HK-2 (cell line): Measurements from ENCODE around the gene DBF4B.

Experiments
- DNase-seq: peaks from one replicate; pipeline ENCODE4 v3.0.0-alpha.2; 2018; ENCODE audit not compliant: unreplicated experiment

The DBF4B gene

DNA sequence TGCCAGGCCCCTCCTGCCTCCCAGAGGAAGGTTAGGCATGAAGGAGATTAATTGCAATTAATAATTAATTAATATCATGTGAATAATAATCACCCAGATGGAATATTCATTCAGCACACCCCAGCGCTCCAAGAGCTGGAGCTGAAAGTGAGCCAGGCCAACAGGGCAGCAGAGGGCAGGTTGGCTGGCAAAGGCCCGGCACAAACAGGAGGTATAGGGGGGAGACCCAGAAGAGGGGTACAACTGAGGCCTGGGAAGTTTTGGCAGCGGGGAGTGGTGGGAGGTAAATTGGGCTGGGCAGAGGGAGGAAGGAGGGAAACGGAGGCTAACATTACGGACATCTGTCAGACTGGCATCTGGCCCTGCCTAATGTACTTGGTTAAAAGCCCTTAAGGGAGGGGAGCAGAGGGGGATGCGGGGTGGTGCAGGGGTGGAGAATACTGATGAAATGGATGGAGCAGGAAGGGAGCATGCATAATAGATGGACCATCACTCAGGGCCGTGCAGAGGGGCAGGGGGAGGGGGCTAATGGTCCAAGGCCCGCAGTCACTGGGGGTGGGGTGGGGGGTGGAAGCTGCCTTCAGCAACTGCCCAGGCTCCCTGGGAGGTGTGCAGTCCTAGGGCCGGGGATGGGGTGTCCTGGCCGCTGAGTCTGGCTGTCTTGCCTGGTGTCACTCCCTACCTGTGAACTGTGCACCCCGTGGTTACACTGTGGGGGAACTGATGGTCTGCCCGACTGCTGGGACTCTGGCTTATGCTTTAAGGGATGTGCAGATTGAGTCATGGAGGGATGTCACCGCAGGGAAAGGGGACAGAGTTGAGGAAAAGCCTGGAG, 52.2 kb downstream of the DBF4B start:
- DNase-seq: no peak

DNA sequence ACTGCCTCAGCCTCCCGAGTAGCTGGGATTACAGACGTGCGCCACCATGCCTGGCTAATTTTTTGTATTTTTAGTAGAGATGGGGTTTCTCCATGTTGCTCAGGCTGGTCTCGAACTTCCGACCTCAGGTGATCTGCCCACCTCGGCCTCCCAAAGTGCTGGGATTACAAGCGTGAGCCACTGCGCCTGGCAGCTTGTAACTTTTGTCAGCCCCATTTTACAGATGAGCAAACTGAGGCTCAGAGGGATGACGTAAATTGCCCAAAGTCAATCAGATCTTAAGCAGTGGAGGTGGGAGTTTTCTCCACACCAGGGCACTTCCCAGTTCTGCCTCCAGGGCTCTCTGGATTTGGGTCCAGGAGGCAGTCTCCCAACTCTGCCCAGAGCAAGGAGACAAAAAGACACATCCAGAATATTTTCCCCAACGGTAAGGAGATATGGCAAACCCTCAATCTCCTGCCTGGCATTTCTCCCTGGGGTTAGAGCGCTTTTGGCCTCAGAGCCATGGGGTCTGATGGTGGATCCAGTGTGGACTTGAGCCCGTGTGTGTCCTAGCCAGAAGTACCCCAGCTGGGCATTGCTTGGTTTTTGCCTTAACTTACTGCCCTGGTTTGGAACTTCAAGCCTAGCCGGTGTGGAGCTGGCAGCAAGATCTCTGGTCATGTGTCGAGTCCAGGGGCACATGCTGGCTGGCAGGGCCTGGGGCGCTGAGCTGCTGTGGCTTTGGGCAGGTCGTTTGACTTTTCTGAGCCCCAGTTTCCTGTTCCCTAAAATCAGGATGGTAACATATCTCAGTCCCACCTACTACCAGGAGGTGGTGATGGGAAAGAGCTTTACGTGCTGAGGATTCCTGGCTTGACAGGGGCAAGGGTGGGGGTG, 53.7 kb downstream of the DBF4B start:
- DNase-seq: no peak

DNA sequence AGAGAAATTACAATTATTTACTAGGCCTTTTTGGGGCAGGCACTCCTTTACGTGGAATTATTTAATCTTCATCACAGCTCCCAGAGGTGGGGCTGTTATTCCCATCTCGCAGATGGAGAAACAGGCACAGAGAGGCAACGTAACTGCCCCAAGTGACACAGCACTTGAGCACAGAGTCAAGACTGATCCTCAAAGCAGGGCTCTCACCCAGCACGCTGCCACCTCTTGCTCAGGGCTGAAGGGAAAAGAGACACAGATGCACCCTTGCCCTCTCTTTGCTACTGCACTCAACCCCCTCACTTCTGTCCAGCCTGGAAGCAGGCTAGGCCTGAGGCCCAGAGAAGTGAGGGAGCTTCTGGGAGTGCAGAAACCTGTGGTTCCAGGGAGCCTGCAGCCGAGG, 54.7 kb downstream of the DBF4B start:
- no peak for DNase-seq

DNA sequence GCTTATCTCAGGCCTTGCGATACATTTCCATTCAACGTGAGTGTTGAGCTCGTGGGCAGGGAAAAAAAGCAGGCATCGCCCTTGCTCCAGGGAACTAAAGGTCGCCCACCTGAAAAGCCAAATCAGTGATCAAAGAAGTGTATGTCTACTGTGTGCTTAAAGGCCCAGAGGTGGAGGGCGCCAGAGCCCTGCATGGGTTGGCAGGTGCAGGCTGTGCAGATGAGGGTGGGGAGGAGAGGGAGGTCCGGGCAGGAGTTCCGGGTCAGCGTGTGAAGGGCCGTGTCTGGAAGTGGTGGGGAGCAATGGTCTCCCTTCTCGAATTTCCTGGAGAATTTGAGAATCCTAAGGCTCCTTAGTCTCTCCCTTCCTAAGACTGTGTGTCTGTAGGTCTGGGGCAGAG, 57.5 kb downstream of the DBF4B start:
- DNase-seq: no peak

DNA sequence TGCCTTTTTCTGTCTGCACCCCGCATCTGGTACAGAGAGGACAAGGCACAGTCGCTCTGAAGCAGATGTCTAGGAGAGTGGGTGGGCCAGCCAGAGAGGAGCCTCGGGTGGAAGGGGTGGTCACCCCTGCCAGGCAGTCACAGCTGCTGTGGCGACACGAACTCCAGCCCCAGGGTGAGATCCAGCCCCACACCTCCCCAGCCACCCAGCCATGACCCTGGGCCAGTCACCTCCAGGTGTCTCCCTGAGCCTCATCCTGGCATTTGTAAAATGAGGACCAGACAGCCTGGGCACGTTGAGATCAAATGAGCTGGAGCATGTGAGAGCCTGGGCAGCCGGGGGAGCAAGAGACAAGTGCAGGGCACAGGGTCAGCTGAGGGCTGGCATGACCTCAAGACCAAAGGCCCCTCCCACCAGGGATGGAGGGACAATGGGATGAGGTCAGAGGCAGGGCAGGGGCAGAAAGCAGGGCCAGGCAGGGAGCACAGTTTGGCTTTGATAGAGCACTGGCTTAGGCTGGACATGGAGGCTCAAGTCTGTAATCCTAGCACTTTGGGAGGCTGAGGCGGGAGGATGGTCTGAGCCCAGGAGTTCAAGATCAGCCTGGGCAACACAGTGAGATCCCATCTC, 58.1 kb downstream of the DBF4B start:
- DNase-seq: no peak

DNA sequence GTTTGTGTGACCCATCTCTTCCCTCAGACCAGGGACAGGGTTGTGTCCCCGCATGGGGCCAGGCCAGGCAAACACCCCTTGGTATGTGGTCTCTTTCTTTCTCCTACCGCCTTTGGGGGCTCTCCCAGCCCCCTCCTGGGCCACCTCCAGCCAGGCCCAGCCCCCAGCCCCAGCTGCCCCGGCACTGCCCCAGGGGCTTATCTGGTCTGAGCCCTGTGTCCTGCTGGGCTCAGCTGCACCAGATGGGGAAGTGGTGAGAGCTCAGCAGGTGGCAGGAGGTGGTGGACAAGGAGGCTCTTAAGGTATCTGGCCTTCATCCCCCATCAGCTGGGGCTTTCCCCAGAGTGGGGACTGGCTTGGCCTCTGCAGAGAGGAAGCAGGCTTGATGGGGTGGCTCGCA, 59.0 kb downstream of the DBF4B start:
- no peak for DNase-seq

DNA sequence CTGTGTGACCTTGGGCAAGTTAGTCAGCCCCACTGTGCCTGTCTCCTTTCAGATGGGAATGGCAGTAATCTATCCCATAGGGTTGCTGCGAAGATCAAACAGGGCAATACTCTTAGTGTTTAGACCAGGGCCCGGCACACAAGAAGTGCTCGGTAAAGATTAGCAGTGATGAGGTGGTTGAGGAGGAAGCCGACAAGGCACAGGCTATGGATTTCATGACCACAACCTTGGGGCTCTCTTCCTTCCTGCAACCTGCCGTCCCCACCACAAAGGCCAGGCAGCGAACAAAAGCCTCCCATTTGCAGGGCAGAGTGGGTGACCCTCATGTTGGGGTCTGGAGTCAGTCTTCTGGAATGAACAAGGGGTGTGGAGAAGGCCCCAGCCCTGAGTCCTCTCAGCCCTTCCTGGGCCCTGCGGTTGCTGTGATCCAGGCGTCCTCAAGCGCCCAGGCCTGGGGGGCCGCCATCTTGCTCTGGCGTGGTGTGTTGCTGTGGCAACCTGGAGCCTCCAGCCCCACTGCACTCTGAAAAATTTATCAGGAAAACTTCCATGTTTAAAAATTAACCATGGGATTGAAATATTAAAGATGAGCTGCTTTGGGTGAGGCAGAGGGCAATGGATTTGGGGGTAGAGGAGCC, 60.2 kb downstream of the DBF4B start:
- no peak for DNase-seq

DNA sequence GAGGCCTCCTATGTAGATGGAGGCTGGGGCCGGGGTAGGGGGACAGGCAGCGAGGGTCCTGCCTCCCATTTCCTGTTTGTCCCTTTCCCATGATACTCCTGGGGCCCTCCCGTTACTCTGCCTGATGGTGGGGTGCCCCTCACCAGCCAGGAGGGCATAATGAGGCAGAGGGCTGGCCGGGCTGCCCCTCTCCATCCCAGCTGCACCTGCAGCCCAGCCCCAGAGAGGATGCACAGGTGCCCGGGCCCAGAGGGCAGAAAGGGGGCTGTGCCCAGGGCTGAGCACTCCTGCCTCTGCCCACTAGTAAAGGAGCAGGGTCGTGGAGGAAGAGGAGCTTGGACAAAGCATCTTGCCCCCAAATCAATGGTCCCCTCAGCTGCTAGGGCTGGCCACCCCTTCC, 60.8 kb downstream of the DBF4B start:
- no peak for DNase-seq

DNA sequence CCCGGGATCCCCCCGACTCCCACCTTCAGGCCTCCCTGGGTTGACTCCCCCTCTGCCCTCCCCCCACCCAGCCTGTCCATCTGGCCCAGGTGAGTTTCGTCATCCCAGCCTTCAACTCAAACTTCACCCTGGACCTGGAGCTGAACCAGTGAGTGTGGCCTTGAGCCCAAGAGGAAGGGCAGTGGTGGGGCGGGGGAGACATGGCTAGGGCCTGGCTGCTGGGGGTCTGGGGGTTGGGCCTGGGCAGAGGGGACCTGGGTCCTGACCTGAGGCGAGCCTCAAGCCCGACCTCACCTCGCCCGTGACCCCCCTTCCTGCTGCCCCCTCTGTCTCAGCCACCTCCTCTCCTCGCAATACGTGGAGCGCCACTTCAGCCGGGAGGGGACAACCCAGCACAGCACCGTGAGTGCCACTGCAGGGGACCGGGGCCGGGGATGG, 61.2 kb downstream of the DBF4B start:
- DNase-seq: no peak

DNA sequence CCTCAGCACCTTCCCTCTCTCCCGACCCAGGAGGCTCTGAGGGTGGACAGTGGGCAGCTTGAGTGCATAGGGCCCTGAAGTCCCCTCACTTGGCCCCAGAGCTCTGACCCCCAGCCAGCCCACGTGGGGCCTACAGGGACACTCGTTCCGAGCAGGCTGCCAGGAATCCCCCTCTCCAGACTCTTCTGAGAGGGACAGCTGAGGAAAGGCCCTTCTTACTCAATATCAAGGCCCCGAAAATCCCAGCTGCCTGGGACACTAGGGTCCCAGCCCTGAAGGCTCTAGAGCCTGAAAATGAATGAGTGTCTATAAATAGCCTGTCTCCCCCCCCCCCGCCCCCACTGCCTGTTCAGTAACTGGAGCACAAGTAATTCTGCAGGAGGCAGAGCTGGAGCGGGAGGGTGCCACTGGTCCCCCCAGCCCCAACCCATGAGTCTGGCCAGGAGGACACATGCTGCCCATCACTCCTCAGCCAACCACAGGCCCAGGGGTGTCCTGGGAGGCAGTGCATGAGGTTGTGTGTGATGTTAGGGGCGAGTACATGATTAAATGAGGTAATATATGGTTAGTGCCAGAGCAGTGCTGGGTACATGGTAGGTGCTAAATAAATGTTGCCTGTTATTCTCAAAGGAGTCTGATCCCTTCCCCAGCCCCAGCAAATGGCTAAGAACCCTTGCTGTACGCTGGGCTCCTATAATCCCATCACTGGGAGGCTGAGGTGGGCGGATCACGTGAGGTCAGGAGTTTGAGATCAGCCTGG, 61.9 kb downstream of the DBF4B start:
- DNase-seq: no peak

DNA sequence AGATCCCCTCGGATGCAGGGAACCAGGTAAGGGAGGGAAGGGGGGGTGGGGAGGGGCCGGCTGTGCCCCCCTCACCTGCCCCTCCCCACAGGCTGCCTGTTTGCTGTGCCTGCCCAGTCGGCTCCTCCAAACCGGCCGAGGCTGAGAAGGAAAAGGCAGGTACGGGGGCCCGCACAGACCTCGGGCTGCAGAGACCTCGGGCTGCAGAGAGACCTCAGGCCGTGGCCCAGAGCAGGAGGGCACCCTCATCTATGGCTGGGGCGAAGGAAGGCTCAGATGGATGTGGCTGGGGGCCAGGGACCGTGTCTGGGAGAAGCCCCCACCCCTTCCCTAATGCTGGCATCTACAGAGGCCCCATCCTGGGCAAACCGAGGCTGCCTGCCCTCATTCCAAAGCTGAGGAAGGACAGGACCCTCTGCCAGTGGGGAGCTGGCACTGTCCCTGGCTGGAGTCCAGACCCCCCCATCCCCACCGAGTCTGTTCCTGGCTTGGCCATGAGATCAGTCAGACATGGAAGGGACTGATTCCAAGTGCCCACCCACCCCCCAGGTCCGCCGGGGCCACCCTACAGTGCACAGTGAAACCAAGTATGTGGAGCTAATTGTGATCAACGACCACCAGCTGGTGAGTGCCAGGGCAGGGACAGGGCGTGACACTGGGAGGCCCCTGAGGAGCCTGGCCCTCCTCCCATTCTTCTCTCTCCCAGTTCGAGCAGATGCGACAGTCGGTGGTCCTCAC, 64.0 kb downstream of the DBF4B start:
- no peak for DNase-seq

DNA sequence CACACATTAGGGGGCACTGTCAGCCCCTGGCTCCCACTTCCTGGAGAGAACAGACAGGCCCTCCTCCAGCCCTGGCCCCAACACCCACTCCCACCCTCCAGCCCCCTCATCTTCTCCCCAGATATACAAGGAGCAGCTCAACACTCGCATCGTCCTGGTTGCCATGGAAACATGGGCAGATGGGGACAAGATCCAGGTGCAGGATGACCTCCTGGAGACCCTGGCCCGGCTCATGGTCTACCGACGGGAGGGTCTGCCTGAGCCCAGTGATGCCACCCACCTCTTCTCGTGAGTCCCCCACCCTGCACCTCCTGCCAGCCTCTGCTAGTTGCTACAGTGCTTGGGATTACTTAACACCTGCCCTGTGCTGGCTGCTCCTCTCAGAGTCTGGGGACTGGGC, 64.7 kb downstream of the DBF4B start:
- DNase-seq: no peak

DNA sequence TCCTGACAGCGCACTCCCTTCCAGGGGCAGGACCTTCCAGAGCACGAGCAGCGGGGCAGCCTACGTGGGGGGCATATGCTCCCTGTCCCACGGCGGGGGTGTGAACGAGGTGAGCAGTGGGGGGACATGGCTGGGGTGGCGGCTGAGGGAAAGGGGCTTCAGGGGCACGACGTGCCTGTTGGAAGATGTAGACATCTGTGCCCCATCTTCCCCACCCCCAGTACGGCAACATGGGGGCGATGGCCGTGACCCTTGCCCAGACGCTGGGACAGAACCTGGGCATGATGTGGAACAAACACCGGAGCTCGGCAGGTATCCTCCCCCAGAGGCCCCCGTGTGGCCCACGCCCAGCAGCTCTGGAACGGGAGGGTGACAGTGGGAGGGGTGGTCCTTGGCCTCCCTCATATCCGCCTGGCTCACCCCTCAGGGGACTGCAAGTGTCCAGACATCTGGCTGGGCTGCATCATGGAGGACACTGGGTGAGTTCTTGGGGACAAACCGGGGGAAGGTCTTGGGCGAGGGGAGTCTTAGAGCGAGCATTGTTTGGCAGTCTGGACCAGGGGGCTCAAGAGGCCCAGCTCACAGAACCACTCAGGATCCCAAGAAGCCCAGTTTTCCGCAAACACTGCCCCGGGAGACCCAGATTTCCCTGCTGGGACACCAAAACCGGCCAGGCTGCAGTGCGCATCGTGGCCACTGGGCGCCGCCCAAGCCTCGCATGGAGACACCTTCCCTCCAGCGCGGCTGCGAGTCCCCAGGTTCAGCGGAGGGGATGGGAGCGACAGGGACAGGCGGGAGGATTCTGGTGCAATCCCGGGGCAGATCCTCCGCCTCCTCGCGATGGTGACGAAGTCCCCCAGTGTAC, 66.0 kb downstream of the DBF4B start:
- peak; percentile 91 for DNase-seq

DNA sequence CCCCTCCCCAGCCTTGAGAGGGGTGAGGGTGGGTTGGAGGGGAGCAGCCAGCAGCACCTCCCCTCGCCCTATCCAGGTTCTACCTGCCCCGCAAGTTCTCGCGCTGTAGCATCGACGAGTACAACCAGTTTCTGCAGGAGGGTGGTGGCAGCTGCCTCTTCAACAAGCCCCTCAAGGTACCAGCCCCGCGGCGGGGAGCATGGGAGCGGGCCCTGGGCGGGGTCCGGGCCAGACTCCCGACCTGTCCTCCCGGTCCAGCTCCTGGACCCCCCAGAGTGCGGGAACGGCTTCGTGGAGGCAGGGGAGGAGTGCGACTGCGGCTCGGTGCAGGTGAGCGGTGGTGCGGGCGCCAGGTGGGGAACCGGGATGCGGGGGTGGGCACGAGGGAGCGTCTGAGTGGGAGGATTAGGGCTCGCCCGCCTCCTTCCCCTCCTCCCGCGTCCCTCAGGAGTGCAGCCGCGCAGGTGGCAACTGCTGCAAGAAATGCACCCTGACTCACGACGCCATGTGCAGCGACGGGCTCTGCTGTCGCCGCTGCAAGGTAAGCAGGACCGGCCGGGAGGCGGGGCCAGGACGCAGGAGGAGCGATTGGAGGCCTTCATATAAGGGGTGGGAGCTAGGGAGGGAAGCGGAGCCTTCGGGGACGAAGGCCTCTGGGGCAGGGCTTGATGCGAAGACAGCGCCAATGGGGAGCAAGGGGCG, 66.8 kb downstream of the DBF4B start:
- peak; percentile 99 for DNase-seq

DNA sequence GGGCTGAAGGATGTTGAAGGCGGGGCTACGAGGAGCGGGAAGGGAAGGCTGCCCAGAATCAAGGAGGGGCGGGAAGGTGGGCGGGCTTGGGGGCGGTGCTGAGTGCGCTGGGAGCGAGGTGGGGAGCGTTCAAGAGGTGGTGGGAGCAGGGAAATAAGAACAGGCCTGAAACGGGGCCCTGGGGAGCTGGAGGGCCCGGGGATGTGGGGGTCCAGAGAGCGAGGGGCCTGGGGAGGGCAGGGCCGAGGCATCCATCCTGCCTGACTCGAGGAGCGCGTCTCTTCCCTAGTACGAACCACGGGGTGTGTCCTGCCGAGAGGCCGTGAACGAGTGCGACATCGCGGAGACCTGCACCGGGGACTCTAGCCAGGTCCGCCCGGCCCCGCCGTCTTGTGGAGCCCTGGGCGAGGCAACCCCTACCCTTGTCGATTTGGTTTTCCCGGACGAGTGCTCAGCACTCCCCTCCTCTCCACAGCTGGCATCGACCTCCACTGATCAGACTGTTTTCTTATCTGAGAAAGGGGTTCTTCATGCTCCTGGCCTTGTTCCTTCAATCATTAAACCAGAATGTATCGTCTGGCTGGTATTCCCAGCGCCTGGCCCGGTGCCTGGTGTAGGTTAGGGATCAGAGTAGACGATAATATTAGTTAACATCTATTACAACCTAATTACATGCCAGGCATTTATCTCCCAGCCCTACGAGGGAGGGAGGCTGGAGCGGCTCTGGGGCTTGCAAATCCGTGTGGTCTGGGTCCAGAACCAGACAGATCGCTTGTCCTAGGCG, 67.6 kb downstream of the DBF4B start:
- no peak for DNase-seq

DNA sequence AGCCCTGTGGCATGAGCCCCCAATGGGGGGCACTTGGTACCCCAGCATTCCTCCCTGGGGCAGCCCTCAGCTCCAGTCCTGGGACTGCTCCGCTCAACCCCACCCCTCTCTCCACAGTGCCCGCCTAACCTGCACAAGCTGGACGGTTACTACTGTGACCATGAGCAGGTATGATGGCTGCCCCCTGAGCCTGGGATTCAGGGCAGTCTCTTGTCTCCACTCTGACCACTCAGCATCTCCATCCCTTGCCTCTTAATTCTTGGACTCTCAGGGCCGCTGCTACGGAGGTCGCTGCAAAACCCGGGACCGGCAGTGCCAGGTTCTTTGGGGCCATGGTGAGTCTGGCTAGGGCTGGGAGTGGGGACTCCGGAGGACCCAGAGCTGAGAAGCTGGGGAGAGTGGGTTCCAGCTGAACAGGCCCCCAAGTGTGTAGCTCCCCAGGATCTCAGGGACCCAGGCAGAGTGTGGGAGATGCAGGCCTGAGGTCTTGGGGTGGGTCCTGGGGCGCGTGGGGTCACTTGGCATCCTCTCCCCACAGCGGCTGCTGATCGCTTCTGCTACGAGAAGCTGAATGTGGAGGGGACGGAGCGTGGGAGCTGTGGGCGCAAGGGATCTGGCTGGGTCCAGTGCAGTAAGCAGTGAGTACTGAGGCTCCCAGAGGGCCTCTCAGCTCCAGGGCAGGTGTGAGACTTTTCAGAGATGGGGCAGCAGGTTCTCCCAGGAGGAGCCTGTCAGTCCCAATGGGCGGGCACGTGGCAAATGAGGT, 68.3 kb downstream of the DBF4B start:
- DNase-seq: no peak
